GM18505 (cell line): Measurements from ENCODE around the gene SRRM2.
A peak's percentile ranks its signal among the peaks of the same experiment; 100 is the strongest.

ENCODE experiments used
- ATAC-seq: cut with Tn5 transposase; IDR thresholded peaks from one replicate; pipeline ENCODE4 v1.9.1; 2021; ENCODE audit not compliant: unreplicated experiment
- POLR2A ChIP-seq: IDR thresholded peaks from 4 replicates; pipeline ENCODE4 v1.6.1; 2011; ENCODE audit warnings: borderline replicate concordance; ENCODE audit not compliant: insufficient read depth, insufficient read length; ENCODE audit errors: extremely low read depth

SRRM2 gene

DNA sequence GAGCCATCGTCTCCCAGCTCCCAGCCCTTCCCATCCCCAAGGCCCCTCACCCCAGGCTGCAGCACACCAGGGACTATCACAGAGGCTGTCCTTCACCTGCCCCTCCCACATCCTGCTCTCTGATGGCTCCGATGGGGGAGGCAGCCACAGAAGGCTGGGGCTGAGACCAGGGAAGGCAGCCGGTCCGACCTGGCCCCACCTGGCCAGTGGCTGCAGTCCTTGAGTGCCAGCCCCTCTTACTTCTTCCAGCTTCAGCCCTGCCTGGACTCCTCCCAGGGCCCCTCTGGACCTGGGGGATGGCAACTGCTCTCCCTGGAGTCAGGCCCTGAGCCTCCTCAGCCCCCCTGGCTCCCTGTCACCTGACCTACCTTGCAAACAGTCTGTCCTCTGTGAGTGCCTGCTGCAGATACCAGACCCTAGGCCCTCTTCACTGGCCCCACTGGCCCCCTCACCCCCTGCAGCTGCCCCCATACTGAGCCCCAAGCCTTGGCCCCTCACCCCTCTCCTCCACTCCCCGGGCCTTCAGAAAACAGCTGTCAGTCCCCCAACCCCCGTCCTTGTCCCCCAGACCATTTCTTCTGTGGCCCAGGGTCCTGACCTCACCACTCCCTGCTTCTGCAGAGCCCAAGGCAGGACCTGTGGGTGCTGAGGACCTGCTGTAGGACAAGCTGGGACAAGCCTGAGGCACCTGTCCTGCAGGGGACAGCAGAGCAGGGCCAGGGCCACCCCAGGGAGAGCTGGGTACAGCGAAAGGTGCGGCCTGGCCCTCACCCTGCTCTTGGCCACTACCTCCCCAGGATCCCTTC lies 12.6 kb upstream of the SRRM2 start:
- no peak for TF ChIP-seq POLR2A
- no peak for ATAC-seq

DNA sequence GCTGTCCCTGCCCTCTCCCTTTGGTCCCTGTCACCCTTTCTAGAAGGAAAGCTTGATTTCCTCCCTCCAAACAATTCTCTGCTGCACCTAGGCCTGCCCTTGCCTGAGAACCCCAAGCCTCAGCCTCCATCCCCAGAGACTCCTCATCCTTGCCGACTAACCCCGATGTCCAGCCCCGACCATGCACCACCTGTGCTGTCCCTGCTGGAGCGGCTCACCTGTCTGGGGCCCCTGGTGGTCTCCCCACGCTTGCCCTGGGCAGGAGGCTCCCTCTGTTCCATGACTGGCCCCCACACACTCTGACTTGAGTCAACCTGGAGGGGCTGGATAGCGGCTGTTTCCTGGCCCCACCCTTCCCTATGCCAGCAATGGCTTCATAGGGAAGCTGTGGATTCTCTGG lies 12.0 kb upstream of the SRRM2 start:
- no peak for ATAC-seq
- no peak for TF ChIP-seq POLR2A

DNA sequence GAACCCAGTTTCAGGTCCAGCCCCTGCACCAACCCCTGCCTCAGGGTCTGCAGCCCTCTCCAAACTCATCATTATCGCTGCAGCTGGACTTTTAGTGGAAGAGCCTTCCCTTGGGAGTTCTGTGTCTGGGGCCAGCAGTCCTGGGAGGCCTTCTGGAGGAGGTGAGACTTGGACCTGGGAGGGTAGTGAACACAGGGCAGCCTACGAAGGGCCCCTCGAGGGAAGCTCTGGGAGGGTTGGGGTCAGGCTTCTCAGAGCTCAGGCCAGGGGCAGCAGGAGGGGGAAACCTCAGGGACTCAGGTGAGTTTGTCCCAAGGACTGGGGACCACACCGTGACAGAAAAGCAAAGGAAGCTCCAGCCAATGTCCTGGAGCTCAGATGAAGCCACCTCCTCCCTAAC lies 11.3 kb upstream of the SRRM2 start:
- TF ChIP-seq POLR2A: no peak

DNA sequence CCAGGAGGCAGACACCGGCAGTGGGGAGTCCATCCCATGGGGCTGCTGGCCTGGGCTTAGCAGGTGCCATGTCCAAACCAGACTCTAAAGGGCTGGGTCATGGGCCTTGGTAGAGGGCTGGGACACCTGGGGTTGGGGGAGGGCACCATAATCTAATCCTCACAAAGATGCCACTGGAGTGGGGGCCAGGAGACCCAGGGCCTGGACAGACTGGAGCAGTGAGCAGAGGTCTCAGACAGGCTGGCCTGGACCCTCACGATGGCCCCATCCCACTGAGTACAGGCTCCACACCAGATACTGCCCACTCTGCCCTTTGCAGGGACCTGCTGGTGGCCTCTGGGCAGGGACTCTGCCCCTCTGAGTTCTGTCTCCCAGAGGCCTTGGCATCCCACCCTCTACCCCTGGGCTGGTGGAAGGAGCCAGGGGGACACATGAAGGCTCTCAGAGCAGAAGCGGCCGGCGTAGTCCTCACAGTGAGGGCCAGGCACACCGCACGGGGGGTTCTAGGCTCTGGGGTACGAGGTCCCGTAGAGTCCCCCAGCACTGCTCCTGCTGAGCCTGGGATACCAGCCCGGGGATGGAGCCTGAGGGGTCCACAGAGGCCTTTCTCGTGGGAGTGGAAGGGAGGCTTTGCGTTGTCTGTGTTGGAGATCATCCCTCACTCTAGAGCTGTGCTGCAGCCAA lies 10.0 kb upstream of the SRRM2 start:
- ATAC-seq: no peak
- TF ChIP-seq POLR2A: no peak

More for the DNA sequence above, 11.3 kb upstream of the SRRM2 start:
- ATAC-seq: no peak

DNA sequence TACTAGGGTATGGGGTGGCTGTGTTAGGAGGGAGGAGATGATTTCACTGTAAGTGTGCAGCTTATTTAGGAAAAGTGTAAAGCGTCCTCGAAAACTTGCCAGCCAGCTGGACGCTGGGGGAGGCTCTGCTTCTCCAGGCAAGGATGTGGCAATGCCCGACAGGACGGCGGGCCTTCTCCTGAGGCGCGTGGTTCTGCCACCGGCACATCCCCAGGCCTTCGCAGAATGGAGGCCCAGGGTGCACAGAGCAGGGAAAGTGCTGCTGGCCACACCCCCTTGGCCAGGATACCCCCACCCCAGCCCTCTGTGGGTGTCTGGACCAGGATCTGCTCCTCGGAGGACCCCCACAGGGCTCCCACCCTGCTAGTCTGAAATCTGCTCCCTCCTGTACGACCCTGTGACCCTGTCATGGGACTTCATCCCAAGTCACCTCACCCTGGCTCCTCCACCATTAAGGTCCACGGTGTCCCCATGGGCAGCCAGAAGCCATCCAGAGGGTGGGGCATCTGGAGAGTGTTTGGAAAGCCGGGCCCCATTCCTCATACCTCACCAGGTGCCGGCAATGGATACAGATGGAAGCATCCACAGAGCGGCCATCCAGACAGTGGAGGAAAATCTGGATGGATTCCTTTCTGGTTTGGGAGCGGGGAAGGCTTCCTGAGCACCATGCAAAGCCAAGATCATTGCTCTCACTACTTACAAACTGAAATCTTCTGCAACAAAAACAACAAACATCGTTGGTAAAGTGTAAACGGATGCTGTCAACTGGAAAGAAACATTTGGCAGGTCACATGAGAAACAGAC lies 9.2 kb upstream of the SRRM2 start:
- no peak for TF ChIP-seq POLR2A
- ATAC-seq: no peak

DNA sequence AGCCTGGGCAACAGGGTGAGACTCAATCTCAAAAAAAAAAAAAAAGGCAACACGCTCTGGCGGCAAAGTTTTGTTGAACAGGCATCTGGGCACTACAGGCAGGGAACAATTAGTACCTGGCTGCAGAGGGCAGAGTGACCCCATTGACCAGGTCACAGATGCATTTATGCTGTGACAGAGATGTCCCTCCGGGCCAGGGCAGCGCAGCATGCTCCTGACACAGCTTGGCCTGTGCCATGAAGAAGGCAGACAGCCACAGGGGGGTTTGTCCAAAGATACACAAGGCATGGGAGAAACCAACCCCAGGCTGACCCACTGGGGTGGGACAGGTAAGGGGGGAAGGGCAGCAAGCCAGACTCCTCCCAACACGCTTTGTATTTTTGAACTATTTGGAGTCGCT lies 7.7 kb upstream of the SRRM2 start:
- ATAC-seq: no peak
- TF ChIP-seq POLR2A: no peak

DNA sequence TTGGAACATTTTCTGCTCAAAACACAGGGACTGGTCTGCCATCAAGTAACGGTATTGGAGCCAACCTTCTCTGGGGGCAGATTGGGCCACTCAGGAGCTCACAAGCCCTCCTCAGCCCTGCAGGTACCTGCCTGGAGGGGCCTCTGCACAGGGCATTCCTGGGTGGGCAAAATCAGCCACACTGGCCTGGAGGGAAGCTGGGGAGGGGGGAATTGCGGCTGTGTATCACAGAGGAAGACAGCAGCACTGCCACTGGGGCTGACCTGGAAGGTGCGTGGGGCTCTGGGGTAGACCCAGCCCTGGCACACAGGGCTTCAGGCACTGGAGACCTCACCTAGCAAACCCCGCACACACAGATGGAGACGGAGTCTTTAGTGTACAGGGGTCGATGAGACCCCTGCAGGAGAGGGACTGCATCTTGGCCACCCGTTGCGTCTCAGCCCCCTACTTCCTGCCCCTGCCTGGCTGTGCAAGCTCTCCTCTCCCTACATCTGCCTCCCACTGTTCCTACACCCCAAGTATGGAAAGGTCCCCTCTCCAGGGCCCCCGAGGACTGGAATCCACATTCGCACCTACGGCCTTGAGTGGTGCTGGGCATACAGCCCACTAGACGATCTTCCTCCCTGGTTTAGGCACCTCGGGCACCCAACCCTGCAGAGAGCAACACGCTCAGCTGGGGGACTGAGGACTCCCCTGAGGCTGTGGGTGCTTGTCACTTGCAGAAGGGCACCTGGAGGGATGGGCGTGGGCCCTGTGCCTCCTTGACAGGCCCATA lies 7.1 kb upstream of the SRRM2 start:
- ATAC-seq: no peak
- TF ChIP-seq POLR2A: no peak

DNA sequence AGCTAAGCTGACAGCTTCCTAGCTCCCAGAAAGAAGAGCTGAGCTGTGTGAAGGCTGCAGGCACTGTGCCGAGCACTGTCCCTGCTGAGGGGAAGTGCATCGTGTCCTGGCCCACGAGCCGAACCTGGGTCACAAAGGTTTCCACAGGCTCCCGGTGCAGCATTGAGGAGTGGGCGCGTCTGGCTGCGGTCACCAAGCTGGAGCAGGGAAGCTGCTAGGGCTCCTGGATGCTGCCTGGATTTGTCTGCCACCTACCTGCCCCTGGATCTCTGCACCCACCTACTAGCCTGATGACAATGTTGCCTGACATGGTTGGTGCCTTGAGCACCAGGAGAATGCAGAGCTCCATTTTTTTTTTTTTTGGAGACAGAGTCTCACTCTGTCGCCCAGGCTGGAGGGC lies 6.5 kb upstream of the SRRM2 start:
- no peak for TF ChIP-seq POLR2A
- no peak for ATAC-seq

DNA sequence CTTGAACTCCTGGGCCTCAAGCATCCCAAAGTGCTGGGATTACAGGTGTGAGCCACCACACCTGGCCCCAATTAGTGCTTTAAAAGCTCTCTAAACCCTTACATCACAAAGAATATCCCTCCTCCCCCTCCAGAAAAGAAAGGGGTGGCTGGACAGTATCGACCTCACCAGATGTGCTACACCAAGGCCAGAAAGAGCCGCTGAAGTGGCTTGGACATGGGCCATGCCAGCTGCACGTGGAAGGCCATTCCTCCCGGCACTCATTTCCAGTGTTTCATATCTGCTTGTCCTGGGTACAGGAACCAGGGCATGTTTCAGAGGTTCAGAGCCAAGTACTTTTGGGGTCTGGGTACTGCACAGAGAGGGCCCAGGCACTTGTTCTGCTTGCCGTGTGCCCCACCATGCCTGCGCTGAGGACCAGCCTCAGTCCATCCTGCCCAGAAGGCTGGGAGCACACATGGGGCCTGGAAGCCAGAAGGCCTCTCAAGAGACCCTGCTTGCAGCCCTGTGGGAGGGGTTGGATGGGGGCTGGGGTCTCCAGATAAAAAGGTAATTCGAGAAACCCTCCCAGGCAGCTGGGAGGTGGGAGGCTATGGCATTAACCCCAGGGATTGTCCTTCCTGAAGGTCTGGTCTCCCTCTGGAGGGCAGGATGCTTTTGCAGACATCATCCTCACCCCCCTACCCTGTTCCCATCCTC lies 3.5 kb upstream of the SRRM2 start:
- no peak for ATAC-seq

DNA sequence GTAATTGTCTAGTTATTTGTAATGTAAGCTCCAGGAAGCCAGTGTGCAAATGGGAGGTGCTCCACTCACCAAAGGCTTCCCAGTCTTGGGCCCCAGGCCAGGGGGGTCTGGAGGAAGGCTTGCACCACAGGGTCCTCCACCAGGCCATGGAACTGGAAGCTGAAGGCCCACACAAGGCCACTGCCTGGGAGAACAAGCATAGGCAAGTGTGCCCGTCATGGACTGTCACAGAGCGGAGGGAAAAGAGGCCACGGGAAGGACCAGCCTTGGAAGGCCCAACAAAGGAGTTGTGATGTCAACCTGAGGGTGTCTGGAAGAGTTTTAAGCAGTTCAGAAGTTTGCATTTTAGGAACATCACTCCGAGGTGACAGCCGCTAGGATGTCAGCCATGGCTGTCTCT lies 3.0 kb upstream of the SRRM2 start:
- TF ChIP-seq POLR2A: no peak

More for the DNA sequence above, 3.5 kb upstream of the SRRM2 start:
- no peak for TF ChIP-seq POLR2A

DNA sequence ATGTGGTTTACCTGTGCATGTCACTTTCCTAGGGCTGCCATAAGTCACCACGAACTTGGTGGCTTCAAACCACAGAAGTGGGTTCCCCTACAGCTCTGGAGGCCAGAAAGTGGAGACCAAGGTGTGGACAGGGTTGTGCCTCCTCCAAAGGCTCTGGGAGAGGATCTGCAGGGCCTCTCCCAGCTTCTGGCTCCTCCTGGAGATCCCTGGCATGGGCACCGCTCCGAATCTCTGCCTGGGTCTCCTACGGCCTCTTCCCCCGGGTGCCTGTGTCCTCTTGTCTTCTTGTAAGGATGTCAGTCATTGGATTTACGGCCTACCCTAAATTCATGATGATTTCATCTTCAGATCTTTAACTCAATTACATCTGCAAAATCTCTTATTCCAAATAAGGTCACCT lies 2.5 kb upstream of the SRRM2 start:
- no peak for TF ChIP-seq POLR2A
- no peak for ATAC-seq

More for the DNA sequence above, 3.0 kb upstream of the SRRM2 start:
- ATAC-seq: no peak

DNA sequence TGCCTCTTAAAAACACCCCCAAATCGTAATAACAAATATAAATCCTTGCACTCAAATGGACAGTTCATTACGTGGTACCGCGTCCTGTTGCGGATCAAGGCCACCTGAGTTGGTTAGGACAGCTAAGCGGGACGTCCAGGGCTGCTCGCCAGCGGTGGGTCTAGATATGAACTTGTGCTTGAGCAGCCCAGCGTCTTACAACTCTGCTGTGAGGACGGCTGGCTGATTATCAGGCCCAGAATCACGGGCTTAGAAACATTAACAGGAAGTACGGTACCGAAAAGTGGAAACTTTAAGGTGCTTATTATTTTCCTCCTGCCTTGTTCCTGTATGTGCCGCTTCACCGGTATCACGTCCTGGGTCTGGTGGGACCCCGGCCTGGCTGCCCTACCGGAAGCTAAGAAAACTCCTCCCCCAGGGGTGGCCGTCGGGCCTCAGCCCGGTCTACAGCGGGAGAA lies 832 bp upstream of the SRRM2 start:
- peak; percentile 29 for ATAC-seq
- TF ChIP-seq POLR2A: no peak
